Mesodermal cell (in vitro differentiated cells): ENCODE measurements around the gene LRRK1.

ENCODE experiments used
- H3K27ac ChIP-seq: 2 replicates; pipeline ENCODE4 v1.7.0; 2013; ENCODE audit warnings: mild to moderate bottlenecking, low read depth, low read length, moderate library complexity; ENCODE audit not compliant: severe bottlenecking
- H3K36me3 ChIP-seq: 2 replicates; pipeline ENCODE4 v1.7.1; 2013; ENCODE audit warnings: mild to moderate bottlenecking, low read length, moderate library complexity; ENCODE audit not compliant: control insufficient read depth, insufficient read depth
- H3K4me1 ChIP-seq: one replicate; pipeline ENCODE4 v1.7.1; 2013; ENCODE audit warnings: mild to moderate bottlenecking, low read length; ENCODE audit not compliant: insufficient read depth, control insufficient read depth, poor library complexity, severe bottlenecking
- H3K4me3 ChIP-seq: 2 replicates; pipeline ENCODE4 v1.7.0; 2013; ENCODE audit warnings: low read length, control low read depth, mild to moderate bottlenecking; ENCODE audit not compliant: insufficient read depth, poor library complexity, severe bottlenecking; ENCODE audit errors: extremely low read depth
- H3K9me3 ChIP-seq: 2 replicates; pipeline ENCODE4 v1.7.1; 2013; ENCODE audit warnings: mild to moderate bottlenecking, low read length, moderate library complexity; ENCODE audit not compliant: control insufficient read depth
- WGBS, 2 experiments: methylation state at CpG; one replicate each; pipeline ENCODE4 v1.1.5; 2013; ENCODE audit warnings: missing lambda C conversion rate in 2 of 2; ENCODE audit not compliant: insufficient coverage in 2 of 2; 5-methylcytosine and 5-hydroxymethylcytosine counted together

LRRK1 gene

DNA sequence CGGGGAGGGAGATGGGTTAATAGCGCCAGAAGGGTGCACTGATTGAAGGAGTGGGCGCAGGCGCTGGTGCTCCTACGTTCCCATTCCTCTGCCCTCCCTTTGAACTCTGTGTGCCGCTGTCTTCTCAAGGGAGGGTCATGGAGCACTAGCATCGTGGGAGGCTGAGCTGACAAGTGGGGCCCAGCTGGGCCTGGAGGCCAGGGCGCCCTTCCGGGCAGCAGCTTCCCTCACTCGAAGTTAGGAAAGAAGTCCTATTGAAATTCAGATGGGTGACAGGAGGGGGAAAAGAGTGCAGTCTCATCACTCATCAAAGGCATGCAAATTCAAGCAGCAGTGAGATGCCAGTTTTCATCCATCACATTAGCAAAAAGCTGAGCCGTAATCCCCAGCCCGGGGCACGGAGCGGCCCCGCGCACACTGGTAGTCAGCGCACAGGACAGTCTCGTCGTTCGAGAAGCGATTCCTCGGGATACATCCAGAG is 128.2 kb downstream of the LRRK1 start:
- WGBS, 2 experiments, result 24 to 25% methylated on average over 19 to 22 of the region's 22 CpGs
- no peaks in the 10 kb centered on the region for H3K36me3 ChIP-seq

DNA sequence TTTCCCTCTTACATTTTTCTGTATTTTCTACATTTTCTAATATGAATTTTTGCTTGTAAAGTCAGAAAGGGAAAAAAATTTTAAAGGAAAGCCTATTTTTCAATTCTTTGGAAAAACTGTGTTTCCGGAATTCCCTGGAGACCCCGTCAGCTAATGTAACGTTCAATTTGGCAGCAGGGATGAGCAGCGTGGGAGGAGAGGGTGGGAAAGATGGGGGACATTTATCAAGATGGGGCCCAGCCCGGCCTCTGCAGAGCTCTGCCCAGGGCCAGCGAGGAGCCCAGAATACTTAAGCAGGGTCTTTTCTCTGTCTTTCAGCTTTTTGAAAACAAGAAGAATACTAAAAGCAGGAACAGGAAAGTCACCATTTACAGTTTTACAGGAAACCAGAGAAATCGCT is 129.0 kb downstream of the LRRK1 start:
- Histone ChIP-seq H3K27ac (no peak overlapping the region), H3K4me3 (no peak overlapping the region), H3K9me3 (no peaks in the 10 kb centered on the region), H3K36me3 (no peaks in the 10 kb centered on the region), H3K4me1 (no peaks in the 10 kb centered on the region)
- 73 to 84% methylated on average over 7 of the region's 7 CpGs for WGBS, 2 experiments

More for the DNA sequence above, 128.2 kb downstream of the LRRK1 start:
- Histone ChIP-seq H3K9me3 (no peaks in the 10 kb centered on the region), H3K4me1 (no peaks in the 10 kb centered on the region), H3K27ac (no peak overlapping the region), H3K4me3 (no peak overlapping the region)

DNA sequence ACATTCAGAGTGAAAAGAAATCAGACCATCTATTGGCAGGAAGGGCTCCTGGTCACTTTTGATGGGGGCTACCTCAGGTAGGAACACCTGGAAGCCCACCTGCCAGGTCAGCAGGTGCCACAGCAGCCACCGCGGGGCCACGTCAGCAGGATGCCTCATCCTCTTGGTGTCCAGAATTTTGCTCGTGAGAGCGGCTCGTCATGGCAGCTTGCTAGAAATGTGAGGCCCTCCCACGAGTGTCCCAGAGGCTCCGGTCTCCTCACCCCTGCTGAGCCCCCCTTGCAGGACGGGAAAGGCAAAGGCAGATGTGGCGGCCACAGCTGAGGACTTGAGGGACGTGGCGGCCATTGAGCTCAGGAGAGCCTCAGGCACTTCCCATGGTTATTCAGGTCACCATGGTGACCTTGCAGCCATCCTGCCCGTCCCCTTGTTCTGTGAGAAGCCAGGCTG is 129.4 kb downstream of the LRRK1 start:
- no peaks in the 10 kb centered on the region for H3K4me1 ChIP-seq
- no peaks in the 10 kb centered on the region for H3K9me3 ChIP-seq
- H3K4me3 ChIP-seq, result no peak overlapping the region
- H3K27ac ChIP-seq, result no peak overlapping the region
- H3K36me3 ChIP-seq, result no peaks in the 10 kb centered on the region
- WGBS, 2 experiments, result 82 to 85% methylated on average over 11 to 12 of the region's 13 CpGs

DNA sequence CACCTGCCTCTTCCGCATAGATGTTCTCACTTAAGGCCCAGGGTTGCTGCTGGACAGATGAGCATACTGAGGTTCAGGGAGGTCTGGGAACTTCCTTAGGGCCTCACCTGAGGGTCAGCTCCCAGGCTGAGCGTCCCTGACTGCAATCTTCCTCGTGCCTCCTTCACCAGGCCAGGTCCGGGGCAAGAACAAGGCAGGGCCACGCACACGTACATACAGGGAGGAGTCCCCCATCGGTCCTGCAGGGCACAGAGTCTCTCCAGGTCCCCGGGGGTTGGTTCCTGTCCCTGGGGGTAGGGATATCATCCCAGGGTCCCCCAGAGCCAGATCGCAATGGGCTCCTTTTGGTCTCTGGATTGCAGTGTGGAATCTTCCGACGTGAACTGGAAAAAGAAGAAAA is 130.1 kb downstream of the LRRK1 start:
- H3K4me3 ChIP-seq, result no peak overlapping the region
- H3K4me1 ChIP-seq, result no peaks in the 10 kb centered on the region
- WGBS, 2 experiments, result 89 to 90% methylated on average over 8 to 11 of the region's 11 CpGs
- no peaks in the 10 kb centered on the region for H3K9me3 ChIP-seq
- H3K36me3 ChIP-seq, result no peaks in the 10 kb centered on the region
- H3K27ac ChIP-seq, result no peak overlapping the region

DNA sequence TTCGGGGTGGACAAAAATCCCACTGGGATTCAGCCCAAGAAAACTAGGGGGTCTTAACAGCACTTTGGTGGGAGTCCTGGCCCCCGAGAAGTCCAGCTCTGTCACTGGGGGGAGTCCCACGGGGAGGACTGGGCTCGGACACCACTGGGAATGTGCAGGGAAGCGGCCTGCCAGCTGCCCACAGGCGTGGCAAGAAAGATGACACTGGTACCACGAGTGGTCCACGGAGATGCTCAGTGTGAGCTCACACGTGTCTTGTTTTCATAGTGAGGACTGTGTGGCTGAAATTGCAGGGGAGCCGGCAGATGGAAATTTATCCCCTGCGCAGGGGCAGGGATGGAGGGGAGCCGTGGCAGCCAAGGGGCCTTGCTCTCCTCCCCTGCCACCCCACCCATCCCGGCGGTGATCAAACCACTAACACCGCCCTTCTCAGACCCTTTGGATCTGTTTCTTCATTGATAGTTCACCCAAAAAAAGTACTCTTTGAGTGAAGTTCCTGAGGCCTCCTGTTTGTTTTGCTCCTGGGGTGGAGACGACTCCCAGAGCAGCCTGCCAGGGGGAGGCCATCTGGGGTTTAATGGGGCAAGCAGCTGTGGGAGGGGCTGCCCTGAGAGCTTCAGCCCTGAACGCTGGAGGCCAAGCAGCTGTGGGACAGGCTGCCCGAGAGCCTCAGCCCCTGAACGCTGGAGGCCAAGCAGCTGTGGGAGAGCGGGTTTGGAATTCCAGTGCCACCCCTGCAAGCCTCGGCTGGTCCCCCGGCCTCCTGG is 130.9 kb downstream of the LRRK1 start:
- Histone ChIP-seq H3K27ac (no peak overlapping the region), H3K4me1 (no peaks in the 10 kb centered on the region), H3K4me3 (no peak overlapping the region), H3K36me3 (no peaks in the 10 kb centered on the region), H3K9me3 (no peaks in the 10 kb centered on the region)
- WGBS, 2 experiments, result 84 to 86% methylated on average over 20 to 21 of the region's 22 CpGs

DNA sequence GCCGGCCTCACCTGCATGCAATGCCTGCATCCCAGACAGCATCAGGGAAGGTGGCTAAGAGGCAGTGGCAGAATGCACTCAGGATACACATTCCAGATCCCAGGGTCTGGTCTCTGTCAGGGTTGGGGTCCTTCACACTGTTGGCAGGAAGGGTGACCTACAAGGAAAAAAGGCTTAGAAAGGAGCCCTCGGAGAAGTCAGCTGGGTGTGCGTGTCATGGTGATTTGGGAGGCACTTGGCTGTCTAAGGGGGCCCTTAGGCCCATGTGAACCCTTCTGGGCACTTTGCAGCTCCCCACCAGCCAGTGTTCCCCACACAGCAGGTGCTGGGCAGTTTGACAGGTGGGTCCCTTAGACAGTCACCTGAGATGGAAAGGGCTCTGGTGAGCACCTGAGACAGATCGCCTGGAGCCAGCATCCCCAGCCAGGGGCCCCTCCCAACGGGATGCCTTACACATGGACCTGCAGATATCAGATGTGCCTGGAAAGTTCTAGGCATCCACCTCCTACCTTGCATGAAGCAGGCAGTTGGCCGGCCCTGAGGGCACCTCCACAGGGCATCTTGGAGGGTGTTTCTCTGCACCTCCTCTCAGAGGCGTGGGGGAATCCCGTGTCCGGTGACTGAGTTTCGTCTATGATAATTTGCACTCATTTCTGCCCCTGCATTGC is 131.6 kb downstream of the LRRK1 start:
- Histone ChIP-seq H3K36me3 (no peaks in the 10 kb centered on the region), H3K27ac (no peak overlapping the region), H3K4me3 (no peak overlapping the region), H3K4me1 (no peaks in the 10 kb centered on the region), H3K9me3 (no peaks in the 10 kb centered on the region)
- 70 to 82% methylated on average over 4 to 10 of the region's 10 CpGs for WGBS, 2 experiments

DNA sequence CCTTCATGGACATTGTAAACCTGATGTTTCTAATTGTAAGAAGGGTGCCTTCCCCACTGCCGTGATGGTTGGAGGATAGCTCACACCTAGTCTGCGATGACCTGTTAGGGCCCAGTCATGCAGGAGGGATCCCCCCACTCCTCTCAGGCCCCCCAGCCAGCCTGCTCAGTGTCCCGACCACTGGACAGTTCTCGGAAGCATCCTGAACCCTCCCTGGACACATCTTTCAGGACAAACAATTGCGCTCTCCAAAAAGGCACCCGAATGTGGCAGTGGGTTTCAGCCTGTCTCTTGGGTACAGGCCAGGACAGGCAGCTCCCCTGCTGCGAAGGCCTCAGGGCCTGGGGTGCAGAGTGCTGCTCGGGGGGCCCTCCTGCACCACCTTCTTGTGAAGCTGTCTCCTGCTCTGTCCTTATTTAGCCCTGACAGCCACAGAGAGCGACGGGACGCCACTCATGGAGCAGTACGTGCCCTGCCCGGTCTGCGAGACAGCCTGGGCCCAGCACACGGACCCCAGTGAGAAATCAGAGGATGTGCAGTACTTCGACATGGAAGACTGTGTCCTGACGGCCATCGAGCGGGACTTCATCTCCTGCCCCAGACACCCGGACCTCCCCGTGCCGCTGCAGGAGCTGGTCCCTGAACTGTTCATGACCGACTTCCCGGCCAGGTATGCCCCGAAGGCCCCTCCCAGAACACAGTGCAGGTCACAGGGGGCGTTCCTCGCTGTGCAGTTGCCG is 132.3 kb downstream of the LRRK1 start:
- Histone ChIP-seq H3K4me3 (no peak overlapping the region), H3K9me3 (no peaks in the 10 kb centered on the region), H3K4me1 (no peaks in the 10 kb centered on the region), H3K36me3 (no peaks in the 10 kb centered on the region), H3K27ac (no peak overlapping the region)
- 89 to 91% methylated on average over 26 to 27 of the region's 28 CpGs for WGBS, 2 experiments

DNA sequence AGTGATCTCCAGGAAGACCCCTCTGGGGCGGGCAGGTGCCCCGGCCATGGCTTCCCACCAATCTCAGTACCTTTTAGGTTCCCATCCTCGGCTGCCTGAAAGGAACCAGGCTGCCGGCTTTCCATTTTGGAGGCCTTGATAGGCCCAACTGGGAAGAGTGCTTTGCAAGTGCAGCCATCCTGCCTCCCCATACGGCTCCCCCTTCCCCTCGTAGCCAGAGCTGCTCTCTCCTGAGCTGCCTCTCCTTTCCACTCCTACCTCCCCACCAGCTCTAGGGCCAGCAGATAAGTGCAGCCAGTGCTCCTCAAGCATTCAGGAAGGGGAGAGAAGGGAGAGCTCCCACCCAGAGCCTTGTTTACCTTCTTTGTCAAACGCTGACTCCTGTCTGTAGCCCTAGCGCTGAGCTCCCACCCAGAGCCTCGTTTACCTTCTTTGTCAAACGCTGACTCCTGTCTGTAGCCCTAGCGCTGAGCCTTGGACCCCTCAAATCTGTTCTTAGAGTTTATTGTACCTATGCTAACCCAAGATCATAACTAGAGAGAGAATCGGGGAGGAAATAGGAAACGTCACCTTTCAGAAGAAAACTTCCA is 133.0 kb downstream of the LRRK1 start:
- no peak overlapping the region for H3K27ac ChIP-seq
- H3K36me3 ChIP-seq, result no peaks in the 10 kb centered on the region
- no peaks in the 10 kb centered on the region for H3K9me3 ChIP-seq
- 91 to 93% methylated on average over 7 to 13 of the region's 13 CpGs for WGBS, 2 experiments
- H3K4me1 ChIP-seq, result no peaks in the 10 kb centered on the region
- no peak overlapping the region for H3K4me3 ChIP-seq

DNA sequence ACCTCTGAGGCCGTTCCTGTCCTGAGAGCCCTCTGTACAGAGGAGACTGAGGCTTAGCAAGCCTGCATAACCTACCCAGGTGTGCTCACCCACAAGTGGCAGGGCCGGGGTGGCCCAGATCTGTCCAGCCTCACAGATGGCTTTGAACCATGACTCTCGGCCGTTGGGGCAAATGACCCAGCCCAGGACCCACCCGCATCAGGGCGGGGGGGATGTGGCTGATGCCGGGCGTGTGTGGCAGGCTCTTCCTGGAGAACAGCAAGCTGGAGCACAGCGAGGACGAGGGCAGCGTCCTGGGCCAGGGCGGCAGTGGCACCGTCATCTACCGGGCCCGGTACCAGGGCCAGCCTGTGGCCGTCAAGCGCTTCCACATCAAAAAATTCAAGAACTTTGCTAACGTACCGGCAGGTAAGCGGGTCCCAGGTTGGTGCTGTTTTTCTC is 133.5 kb downstream of the LRRK1 start:
- no peaks in the 10 kb centered on the region for H3K36me3 ChIP-seq
- H3K4me1 ChIP-seq, result no peaks in the 10 kb centered on the region
- no peaks in the 10 kb centered on the region for H3K9me3 ChIP-seq
- H3K4me3 ChIP-seq, result no peak overlapping the region
- H3K27ac ChIP-seq, result no peak overlapping the region
- 94 to 99% methylated on average over 19 to 20 of the region's 20 CpGs for WGBS, 2 experiments

DNA sequence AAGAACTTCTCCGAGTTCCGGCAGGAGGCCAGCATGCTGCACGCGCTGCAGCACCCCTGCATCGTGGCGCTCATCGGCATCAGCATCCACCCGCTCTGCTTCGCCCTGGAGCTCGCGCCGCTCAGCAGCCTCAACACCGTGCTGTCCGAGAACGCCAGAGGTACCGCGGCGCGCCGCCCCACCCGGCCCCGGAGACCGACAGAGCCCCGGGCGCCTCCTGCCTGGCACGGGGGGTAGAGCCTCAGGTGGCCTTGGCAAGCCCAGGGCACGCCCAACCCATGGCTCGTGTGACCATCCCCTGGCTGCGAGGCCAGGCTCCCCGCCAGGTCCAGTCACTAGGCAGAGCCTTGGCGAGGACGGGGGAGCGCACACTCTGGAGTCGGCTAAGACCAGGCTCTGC is 134.1 kb downstream of the LRRK1 start:
- 94 to 96% methylated on average over 34 of the region's 34 CpGs for WGBS, 2 experiments

More for the DNA sequence above, 134.1 kb downstream of the LRRK1 start:
- Histone ChIP-seq H3K9me3 (no peaks in the 10 kb centered on the region), H3K4me1 (no peaks in the 10 kb centered on the region), H3K27ac (no peak overlapping the region), H3K36me3 (no peaks in the 10 kb centered on the region), H3K4me3 (no peak overlapping the region)
